Measurements from ENCODE around the gene PDCD4. TPM values are rescaled to one million over a fixed set of nuclear protein-coding genes. Genes with fewer than 3 reads are reported as not detected.

The PDCD4 gene
- total and polyA plus RNA-seq, 2 donors (not counting 3 experiments of a cell fraction or from before 2014, with no cell fraction given) = 14.4 to 47.9 TPM

- CTCF ChIA-PET = interaction anchor here (1.8 kb wide), 1 partner anchor 15 kb away, joined by 4 read pairs; no protein-coding TSS in a partner anchor
- H3K9ac ChIP-seq (replicated peaks; ENCODE audit: extremely low read depth, insufficient read depth, low read length) = no peak overlapping the region
- H3K9me3 ChIP-seq (replicated peaks; ENCODE audit: control insufficient read depth, insufficient read depth, low read length) = no peaks in the 10 kb centered on the region
- H3K36me3 ChIP-seq (ENCODE audit: control insufficient read depth in 2 of 2, extremely low read depth in 1 of 2, insufficient read depth in 2 of 2, low read length in 2 of 2) = no peaks in the 10 kb centered on the region
- H3K4me3 ChIP-seq (replicated peaks in 1 of 3; ENCODE audit: insufficient read depth in 1 of 3, low read depth in 1 of 3, low read length in 3 of 3) = no peak overlapping the region
- H3K27me3 ChIP-seq (ENCODE audit: control insufficient read depth in 2 of 2, insufficient read depth in 2 of 2, low read length in 2 of 2) = peaks cover 3 to 5% of the 10 kb centered on the region in 2 experiments
- no TSS peak for BruUV-seq (replicated peaks)
- no peaks in the 10 kb centered on the region for H3K9me1 ChIP-seq (replicated peaks; ENCODE audit: control insufficient read depth, extremely low read depth, insufficient read depth, low read length)
- intact Hi-C loops (cut with micrococcal nuclease) (no loop called here), dilution Hi-C loops (cut with MboI; ENCODE audit: extremely low pct_ligation_motif_present, low sequenced_read_pairs) (no loop called here)
- H3K27ac ChIP-seq (ENCODE audit: insufficient read depth, low read depth, low read length) = no peak overlapping the region
- H4K20me1 ChIP-seq (replicated peaks; ENCODE audit: control insufficient read depth, extremely low read depth, insufficient read depth, low read length) = no peaks in the 10 kb centered on the region
- H3K4me2 ChIP-seq (ENCODE audit: insufficient read depth, low read length) = no peak overlapping the region
- FAIRE-seq = no peak
- no peaks in the 10 kb centered on the region for H3K79me2 ChIP-seq (ENCODE audit: control insufficient read depth, insufficient read depth, low read length)
- TF ChIP-seq MAX (IDR thresholded peaks at IDR 0.05; ENCODE audit: insufficient read depth, insufficient read length) (no peak), CTCF (IDR thresholded peaks at IDR 0.05; ENCODE audit: extremely low read depth in 1 of 2, insufficient read depth in 1 of 2, low read depth in 1 of 2, low read length in 2 of 2) (no peak)
- H2AFZ ChIP-seq (ENCODE audit: low read depth, low read length) = no peak overlapping the region
- DNase-seq (ENCODE audit: low read depth, low spot score) = no peak
- POLR2A ChIA-PET = no interaction called here
- no peaks in the 10 kb centered on the region for H3K4me1 ChIP-seq (ENCODE audit: control insufficient read depth, extremely low read depth, insufficient read depth, low read length)
Measured at GRCh38 chr10:110828525-110828924, 43.2 kb upstream of the PDCD4 start.

- Histone ChIP-seq H3K4me3 (replicated peaks in 1 of 3; ENCODE audit: insufficient read depth in 1 of 3, low read depth in 1 of 3, low read length in 3 of 3) (no peak overlapping the region), H3K4me2 (ENCODE audit: insufficient read depth, low read length) (no peak overlapping the region), H3K36me3 (ENCODE audit: control insufficient read depth in 2 of 2, extremely low read depth in 1 of 2, insufficient read depth in 2 of 2, low read length in 2 of 2) (no peaks in the 10 kb centered on the region), H3K27ac (ENCODE audit: insufficient read depth, low read depth, low read length) (no peak overlapping the region), H3K9me3 (replicated peaks; ENCODE audit: control insufficient read depth, insufficient read depth, low read length) (no peaks in the 10 kb centered on the region), H3K9me1 (replicated peaks; ENCODE audit: control insufficient read depth, extremely low read depth, insufficient read depth, low read length) (no peaks in the 10 kb centered on the region), H3K79me2 (ENCODE audit: control insufficient read depth, insufficient read depth, low read length) (no peaks in the 10 kb centered on the region), H3K4me1 (ENCODE audit: control insufficient read depth, extremely low read depth, insufficient read depth, low read length) (no peaks in the 10 kb centered on the region), H2AFZ (ENCODE audit: low read depth, low read length) (no peak overlapping the region), H4K20me1 (replicated peaks; ENCODE audit: control insufficient read depth, extremely low read depth, insufficient read depth, low read length) (no peaks in the 10 kb centered on the region), H3K27me3 (ENCODE audit: control insufficient read depth in 2 of 2, insufficient read depth in 2 of 2, low read length in 2 of 2) (peaks cover 3 to 5% of the 10 kb centered on the region in 2 experiments), H3K9ac (replicated peaks; ENCODE audit: extremely low read depth, insufficient read depth, low read length) (no peak overlapping the region)
- CTCF ChIA-PET = no interaction called here
- no peak for FAIRE-seq
- BruUV-seq (replicated peaks) = no TSS peak
- TF ChIP-seq FOS (IDR thresholded peaks at IDR 0.05; ENCODE audit: borderline replicate concordance, insufficient read depth, low read length) (no peak), MYC (IDR thresholded peaks at IDR 0.05; ENCODE audit: low read depth, low read length) (no peak), EZH2 (IDR thresholded peaks at IDR 0.05; ENCODE audit: borderline replicate concordance, low read depth, low read length, severe bottlenecking) (no peak), GATA2 (IDR thresholded peaks at IDR 0.05; ENCODE audit: insufficient read depth, insufficient read length, low read depth, low read length) (no peak), POLR2AphosphoS5 (IDR thresholded peaks at IDR 0.05; ENCODE audit: insufficient read depth, low read depth, low read length) (no peak), CTCF (IDR thresholded peaks at IDR 0.05; ENCODE audit: extremely low read depth in 1 of 2, insufficient read depth in 1 of 2, low read depth in 1 of 2, low read length in 2 of 2) (no peak), JUN (IDR thresholded peaks at IDR 0.05; ENCODE audit: borderline replicate concordance, insufficient read depth, insufficient read length, low read depth) (no peak), POLR2A (IDR thresholded peaks at IDR 0.05; ENCODE audit: low read depth, low read length) (no peak), MAX (IDR thresholded peaks at IDR 0.05; ENCODE audit: insufficient read depth, insufficient read length) (no peak)
- dilution Hi-C loops (cut with MboI; ENCODE audit: extremely low pct_ligation_motif_present, low sequenced_read_pairs) (no loop called here), intact Hi-C loops (cut with micrococcal nuclease) (no loop called here)
- POLR2A ChIA-PET = no interaction called here
- DNase-seq (ENCODE audit: low read depth, low spot score) = no peak
Measured at GRCh38 chr10:110829721-110830410, 41.9 kb upstream of the PDCD4 start.

Data from endothelial cell of umbilical vein (primary cell).